PC-9 (cell line): ENCODE measurements around the gene ZGLP1. TPM values are rescaled to one million over a fixed set of nuclear protein-coding genes. Genes with fewer than 3 reads are reported as not detected.

Experiments used
- BruUV-seq: library from RNA; stranded (reverse); fragments of 400-500 nt; replicated peaks from 2 replicates; lab custom pipeline; 2021; lab: Mats Ljungman, UMichigan
- CTCF ChIA-PET: fragments of 300-600 bp; sonication (Branson Sonifier 250); formaldehyde crosslinking; loops from one replicate; lab custom pipeline; 2022; ENCODE audit warnings: antibody characterized with exemption; lab: Charles Lee
- POLR2A ChIA-PET: fragments of 300-600 bp; sonication (Branson Sonifier 250); formaldehyde crosslinking; loops from one replicate; lab custom pipeline; 2022; ENCODE audit warnings: antibody characterized with exemption; ENCODE audit not compliant: unreplicated experiment; lab: Charles Lee
- DNase-seq, 2 experiments: peaks; one replicate each; pipeline versions ENCODE4 v3.0.0 to v3.0.0-alpha.2; 2015 to 2022; ENCODE audit warnings: mixed read lengths in 1 of 2
- H2AFZ ChIP-seq: fragments of 200-600 bp; sonication (generic); 2 replicates; pipeline ENCODE4 v1.8.1; 2017; ENCODE audit warnings: antibody characterized with exemption
- H3F3A ChIP-seq: fragments of 200-600 bp; sonication (generic); 2 replicates; pipeline ENCODE4 v1.8.1; 2017; ENCODE audit warnings: antibody characterized with exemption, mild to moderate bottlenecking, low read depth; ENCODE audit not compliant: insufficient read depth
- H3K27ac ChIP-seq: fragments of 200-600 bp; sonication (generic); 2 replicates; pipeline ENCODE4 v1.6.1; 2016; ENCODE audit warnings: mixed run types
- H3K27me3 ChIP-seq: fragments of 200-600 bp; sonication (generic); 2 replicates; pipeline ENCODE4 v1.6.1; 2016; ENCODE audit warnings: low read depth, mixed run types; ENCODE audit not compliant: insufficient read depth
- H3K36me3 ChIP-seq: fragments of 200-600 bp; sonication (generic); 2 replicates; pipeline ENCODE4 v1.6.1; 2016; ENCODE audit warnings: low read depth, mixed run types
- H3K4me1 ChIP-seq: fragments of 200-600 bp; sonication (generic); replicated peaks from 2 replicates; pipeline ENCODE4 v1.6.1; 2016; ENCODE audit warnings: mixed run types; ENCODE audit not compliant: insufficient read depth
- H3K4me2 ChIP-seq: fragments of 200-600 bp; sonication (generic); 2 replicates; pipeline ENCODE4 v1.6.1; 2017; ENCODE audit warnings: mixed run types
- H3K4me3 ChIP-seq: fragments of 200-600 bp; sonication (generic); 2 replicates; pipeline ENCODE4 v1.6.1; 2016; ENCODE audit warnings: mixed run types
- H3K79me2 ChIP-seq: fragments of 200-600 bp; sonication (generic); 2 replicates; pipeline ENCODE4 v1.6.1; 2017; ENCODE audit warnings: low read depth, mixed run types
- H3K9me2 ChIP-seq: fragments of 200-600 bp; sonication (generic); 2 replicates; pipeline ENCODE4 v1.8.1; 2017; ENCODE audit warnings: mild to moderate bottlenecking; ENCODE audit not compliant: insufficient read depth
- H3K9me3 ChIP-seq: fragments of 200-600 bp; sonication (generic); 2 replicates; pipeline ENCODE4 v1.8.1; 2016; ENCODE audit warnings: low read depth; ENCODE audit not compliant: insufficient read depth
- H4K20me1 ChIP-seq: fragments of 200-600 bp; sonication (generic); 2 replicates; pipeline ENCODE4 v1.8.1; 2017; ENCODE audit not compliant: insufficient read depth
- EZH2 ChIP-seq: fragments of 200-600 bp; sonication (generic); IDR thresholded peaks from 2 replicates; pipeline ENCODE4 v1.8.0; 2017; ENCODE audit warnings: antibody characterized with exemption, low read depth
- intact Hi-C: fragments of 100-400 bp; cut with micrococcal nuclease; formaldehyde crosslinking; loops from one replicate; pipeline ENCODE4 v1.10.0; 2022; ENCODE audit not compliant: unreplicated experiment
- total RNA-seq: library from RNA; stranded (reverse); gene quantifications from 2 replicates; pipeline ENCODE4 v1.2.3, GENCODE V29; 2021
- TF ChIP-seq, protein P1 (sequence below): fragments of 200-600 bp; sonication (generic); conservative IDR thresholded peaks from 2 replicates; pipeline ENCODE4 v1.6.1; 2017; ENCODE audit warnings: mixed run types, antibody characterized with exemption, mild to moderate bottlenecking, moderate library complexity

The ZGLP1 gene
- total RNA-seq, 1 experiment from 2014 or later, result 7.5 TPM

DNA sequence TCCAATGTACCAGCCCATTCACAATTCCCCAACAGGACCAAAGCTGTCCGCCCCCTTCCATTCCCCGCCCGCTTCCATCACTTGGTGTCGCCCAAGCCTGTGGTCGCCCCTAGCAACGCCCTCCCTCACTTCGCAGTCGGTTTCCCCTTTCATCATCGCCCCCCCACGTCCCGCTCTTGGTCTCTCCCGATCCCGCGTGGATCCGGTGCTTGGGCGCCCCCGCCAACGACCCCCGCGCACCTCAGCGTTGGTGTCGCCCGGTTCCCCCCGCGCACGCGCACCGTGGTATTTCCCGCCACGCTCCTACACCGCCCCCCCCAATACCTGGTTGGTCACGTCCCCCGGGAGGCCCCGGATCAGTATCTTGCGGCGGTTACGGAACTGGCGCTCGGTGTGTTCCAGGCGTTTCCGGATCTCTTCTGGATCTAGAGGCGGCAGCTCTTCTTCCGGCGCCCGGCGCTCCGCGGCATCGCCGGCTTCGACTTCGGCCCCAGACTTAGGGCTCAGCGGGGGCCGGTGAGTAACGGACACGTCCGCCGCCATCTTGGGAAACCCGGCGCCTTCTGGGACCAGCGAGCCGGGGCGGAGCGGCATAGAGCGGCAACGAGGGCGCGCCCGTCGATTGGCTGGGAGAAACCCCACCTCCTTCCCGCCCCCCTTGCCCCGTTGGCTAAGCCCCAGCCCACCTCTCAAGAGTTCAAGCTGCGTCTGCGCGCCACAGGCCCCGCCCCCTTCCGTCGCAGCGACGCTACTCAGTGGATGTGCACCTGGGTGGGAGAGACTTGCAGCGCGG, 23.5 kb upstream of the ZGLP1 start, which contains the start of gene RAVER1:
Gene RAVER1, minus strand, starts transcription at position 565 of the 793 bp plus-strand sequence. Its CDS starts 22 bp downstream, at position 543.
- peaks cover 23% of the 10 kb centered on the region; the same call in 1 of the 2 replicates for H3K36me3 ChIP-seq
- TF ChIP-seq, protein P1, sequence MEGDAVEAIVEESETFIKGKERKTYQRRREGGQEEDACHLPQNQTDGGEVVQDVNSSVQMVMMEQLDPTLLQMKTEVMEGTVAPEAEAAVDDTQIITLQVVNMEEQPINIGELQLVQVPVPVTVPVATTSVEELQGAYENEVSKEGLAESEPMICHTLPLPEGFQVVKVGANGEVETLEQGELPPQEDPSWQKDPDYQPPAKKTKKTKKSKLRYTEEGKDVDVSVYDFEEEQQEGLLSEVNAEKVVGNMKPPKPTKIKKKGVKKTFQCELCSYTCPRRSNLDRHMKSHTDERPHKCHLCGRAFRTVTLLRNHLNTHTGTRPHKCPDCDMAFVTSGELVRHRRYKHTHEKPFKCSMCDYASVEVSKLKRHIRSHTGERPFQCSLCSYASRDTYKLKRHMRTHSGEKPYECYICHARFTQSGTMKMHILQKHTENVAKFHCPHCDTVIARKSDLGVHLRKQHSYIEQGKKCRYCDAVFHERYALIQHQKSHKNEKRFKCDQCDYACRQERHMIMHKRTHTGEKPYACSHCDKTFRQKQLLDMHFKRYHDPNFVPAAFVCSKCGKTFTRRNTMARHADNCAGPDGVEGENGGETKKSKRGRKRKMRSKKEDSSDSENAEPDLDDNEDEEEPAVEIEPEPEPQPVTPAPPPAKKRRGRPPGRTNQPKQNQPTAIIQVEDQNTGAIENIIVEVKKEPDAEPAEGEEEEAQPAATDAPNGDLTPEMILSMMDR, result no peak
- TF ChIP-seq EZH2, result no peak
- CTCF ChIA-PET, result interaction anchor here (0.6 kb wide), 2 partner anchors 208 to 1042 kb away, joined by 3 to 6 read pairs; no protein-coding TSS in a partner anchor
- H3K27me3 ChIP-seq, result no peaks in the 10 kb centered on the region
- no peaks in the 10 kb centered on the region for H3K9me3 ChIP-seq
- H3K9me2 ChIP-seq, result no peaks in the 10 kb centered on the region
- peak within 1 kb of the TSS; percentile 78 for H3K4me3 ChIP-seq
- H3K27ac ChIP-seq, result peak within 1 kb of the TSS; percentile 55
- H3K4me2 ChIP-seq, result peak within 1 kb of the TSS; percentile 99
- peaks cover 10% of the 10 kb centered on the region for H3K4me1 ChIP-seq
- intact Hi-C loops, result loop anchor here (1.0 to 5.0 kb wide), 2 partner anchors 49 to 64 kb away; partner anchors contain the start of gene TYK2
- peak; percentile 91 to 95 for DNase-seq
- no TSS peak for BruUV-seq
- peak within 1 kb of the TSS; percentile 95 for H2AFZ ChIP-seq
- H3F3A ChIP-seq, result peaks cover 8% of the 10 kb centered on the region; the same call in 1 of the 2 replicates
- peaks cover 29% of the 10 kb centered on the region for H3K79me2 ChIP-seq
- POLR2A ChIA-PET, result interaction anchor here (0.5 to 1.0 kb wide), 11 partner anchors 14 to 931 kb away, joined by 3 to 39 read pairs (median 5); partner anchors contain the start of gene ICAM4
- H4K20me1 ChIP-seq, result peaks cover 15% of the 10 kb centered on the region

DNA sequence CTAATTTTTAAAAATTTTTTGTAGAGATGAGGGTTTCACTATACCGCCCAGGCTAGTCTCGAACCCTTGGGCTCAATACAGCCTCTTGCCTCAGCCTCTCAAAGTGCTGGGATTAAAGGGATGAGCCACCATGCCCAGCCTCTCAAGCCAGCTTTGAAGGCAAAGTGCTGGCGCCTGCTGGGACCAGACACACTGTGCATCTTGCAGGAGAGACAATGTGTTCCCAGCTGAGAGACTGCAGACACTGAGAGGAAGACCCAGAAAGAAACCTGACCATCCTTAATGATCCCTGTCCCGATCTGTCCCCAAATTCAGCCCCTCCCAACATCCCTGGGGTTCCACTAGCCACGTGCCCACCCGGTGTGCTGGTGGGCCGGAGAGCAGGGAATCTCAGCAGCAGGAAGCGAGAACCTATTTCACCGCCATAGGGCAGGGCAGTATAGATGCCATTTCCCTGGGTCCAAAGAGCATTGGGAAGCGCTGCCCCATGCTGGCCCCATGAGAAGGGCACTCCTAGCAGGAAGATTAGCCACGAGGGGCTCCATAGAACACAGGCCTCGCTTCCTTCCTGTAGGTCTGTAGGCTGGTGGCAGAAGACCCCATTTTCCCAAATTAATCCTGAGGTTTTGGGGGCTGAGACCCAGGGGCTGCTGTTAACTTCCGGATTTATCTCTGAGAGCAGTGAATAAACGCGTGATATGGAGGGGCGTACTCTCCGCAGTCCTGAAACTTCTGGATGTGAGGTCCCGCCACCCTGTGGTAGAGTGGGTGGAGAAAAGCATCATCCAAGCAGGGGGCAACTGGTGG, 22.7 kb upstream of the ZGLP1 start:
- POLR2A ChIA-PET, result no interaction called here
- peak in 1 of 2 experiments; percentile 36 for DNase-seq
- TF ChIP-seq, protein P1, result no peak
- no peak for TF ChIP-seq EZH2
- Histone ChIP-seq H3K79me2 (peaks cover 29% of the 10 kb centered on the region), H3K27me3 (no peaks in the 10 kb centered on the region), H3F3A (peaks cover 8% of the 10 kb centered on the region; the same call in 1 of the 2 replicates), H3K9me2 (no peaks in the 10 kb centered on the region), H4K20me1 (peaks cover 19% of the 10 kb centered on the region), H3K4me2 (peak overlapping the region; percentile 99), H3K4me1 (peaks cover 10% of the 10 kb centered on the region), H3K36me3 (peaks cover 30% of the 10 kb centered on the region; the same call in 1 of the 2 replicates), H2AFZ (peak overlapping the region; percentile 76), H3K9me3 (no peaks in the 10 kb centered on the region), H3K4me3 (peak overlapping the region; percentile 78), H3K27ac (no peak overlapping the region)
- CTCF ChIA-PET, result no interaction called here
- intact Hi-C loops, result loop anchor here (5.0 kb wide), 1 partner anchor 50 kb away; the partner anchor contains the start of gene TYK2
- BruUV-seq, result no TSS peak

DNA sequence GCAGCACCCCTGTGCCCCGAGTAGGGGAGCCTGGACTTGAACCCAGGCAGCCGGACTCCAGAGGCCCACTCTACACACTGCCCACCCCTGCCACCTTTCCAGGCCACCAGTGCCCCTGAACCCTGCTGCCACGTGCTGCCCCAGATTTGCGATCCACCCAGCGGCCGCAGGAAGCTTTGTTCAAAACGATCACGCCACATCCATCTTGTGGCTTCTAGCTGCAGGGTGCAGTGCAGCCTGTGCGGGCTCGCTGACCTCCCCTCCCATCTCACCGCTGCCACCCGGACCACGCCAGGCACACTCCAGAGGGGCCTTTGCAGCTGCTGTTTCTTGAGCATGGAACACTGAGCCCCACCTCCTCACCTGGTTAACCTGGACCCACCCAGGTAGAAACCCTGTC, 19.9 kb upstream of the ZGLP1 start:
- Histone ChIP-seq H3K4me2 (no peak overlapping the region), H3K4me1 (peaks cover 10% of the 10 kb centered on the region), H3F3A (peaks cover 16% of the 10 kb centered on the region; the same call in 1 of the 2 replicates), H3K36me3 (peaks cover 42% of the 10 kb centered on the region; the same call in 1 of the 2 replicates), H3K79me2 (peaks cover 29% of the 10 kb centered on the region), H3K4me3 (no peak overlapping the region), H2AFZ (no peak overlapping the region), H3K27ac (no peak overlapping the region), H4K20me1 (peaks cover 28% of the 10 kb centered on the region), H3K9me2 (no peaks in the 10 kb centered on the region), H3K9me3 (no peaks in the 10 kb centered on the region), H3K27me3 (no peaks in the 10 kb centered on the region)
- intact Hi-C loops, result no loop called here
- ChIA-PET CTCF (no interaction called here), POLR2A (no interaction called here)
- TF ChIP-seq EZH2, result no peak
- TF ChIP-seq, protein P1, result no peak
- DNase-seq, result no peak
- BruUV-seq, result no TSS peak
